GM10248 (cell line): Measurements from ENCODE around the gene MLLT10.
"Not testable (repeated sequence)": the region's sequence is repeated elsewhere in the genome, so short reads cannot be mapped to it uniquely, and the experiment has no call there.

Experiments used
- CTCF ChIA-PET: fragments of 300-600 bp; sonication (Branson Sonifier 250); formaldehyde crosslinking; extraction: SDS; loops from one replicate; lab custom pipeline; 2021; ENCODE audit warnings: antibody characterized with exemption; lab: Yijun Ruan, JAX
- POLR2A ChIA-PET: fragments of 350-650 bp; sonication (Branson Sonifier 250); formaldehyde crosslinking; extraction: SDS; loops from one replicate; lab custom pipeline; 2020; ENCODE audit warnings: antibody characterized with exemption; lab: Yijun Ruan, JAX
- DNase-seq: peaks from one replicate; pipeline ENCODE4 v3.0.0; 2012; ENCODE audit errors: extremely low spot score
- CTCF ChIP-seq: IDR thresholded peaks from 2 replicates; pipeline ENCODE4 v1.5.1; 2012; ENCODE audit warnings: mild to moderate bottlenecking, low read depth; ENCODE audit errors: extremely low read depth, missing control alignments, control extremely low read depth

The MLLT10 gene

GRCh38 chr10:21536874-21537273 lies 2.8 kb downstream of the MLLT10 start:
- DNase-seq, result no peak
- POLR2A ChIA-PET, result no interaction called here
- CTCF ChIA-PET, result interaction anchor here (1.3 to 1.4 kb wide), 5 partner anchors 11 to 41 kb away, joined by 3 to 7 read pairs (median 4); no protein-coding TSS in a partner anchor
- TF ChIP-seq CTCF, result no peak

DNA sequence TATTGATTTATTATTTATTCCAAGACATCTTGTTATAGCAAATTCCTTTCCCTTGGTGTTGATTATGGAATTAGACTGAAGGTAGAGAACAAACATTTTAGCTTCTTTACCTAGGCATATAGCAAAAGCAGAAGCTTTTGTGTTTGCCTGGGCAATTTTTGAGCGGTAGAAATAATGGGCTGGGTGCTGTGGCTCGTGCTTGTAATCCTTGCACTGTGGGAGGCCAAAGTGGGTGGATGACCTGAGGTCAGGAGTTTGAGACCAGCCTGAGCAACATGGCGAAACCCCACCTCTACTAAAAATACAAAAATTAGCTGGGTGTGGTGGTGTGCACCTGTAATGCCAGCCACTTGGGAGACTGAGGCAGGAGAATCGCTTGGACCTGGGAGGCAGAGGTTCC lies 6.7 kb downstream of the MLLT10 start:
- CTCF ChIA-PET, result interaction anchor here (1.3 to 2.2 kb wide), 3 partner anchors 10 to 413 kb away, joined by 4 to 8 read pairs (median 4); no protein-coding TSS in a partner anchor
- POLR2A ChIA-PET, DNase-seq: not testable (repeated sequence)

- POLR2A ChIA-PET, result no interaction called here
- CTCF ChIA-PET, result interaction anchor here (1.4 kb wide), 1 partner anchor 10 kb away, joined by 4 read pairs; no protein-coding TSS in a partner anchor
- TF ChIP-seq CTCF, result no peak
- no peak for DNase-seq
These were observed 13.2 kb downstream of the MLLT10 start for GRCh38 chr10:21547246-21547645.

- no peak for DNase-seq
- CTCF ChIA-PET, result no interaction called here
- POLR2A ChIA-PET, result no interaction called here
- no peak for TF ChIP-seq CTCF
These were observed 18.6 kb downstream of the MLLT10 start for GRCh38 chr10:21552638-21553037.

- no peak for DNase-seq
- CTCF ChIA-PET, result interaction anchor here (1.0 kb wide), 1 partner anchor 19 kb away, joined by 3 read pairs; no protein-coding TSS in a partner anchor
- POLR2A ChIA-PET, result no interaction called here
- no peak for TF ChIP-seq CTCF
These were observed 22.5 kb downstream of the MLLT10 start for GRCh38 chr10:21556527-21556926.

DNA sequence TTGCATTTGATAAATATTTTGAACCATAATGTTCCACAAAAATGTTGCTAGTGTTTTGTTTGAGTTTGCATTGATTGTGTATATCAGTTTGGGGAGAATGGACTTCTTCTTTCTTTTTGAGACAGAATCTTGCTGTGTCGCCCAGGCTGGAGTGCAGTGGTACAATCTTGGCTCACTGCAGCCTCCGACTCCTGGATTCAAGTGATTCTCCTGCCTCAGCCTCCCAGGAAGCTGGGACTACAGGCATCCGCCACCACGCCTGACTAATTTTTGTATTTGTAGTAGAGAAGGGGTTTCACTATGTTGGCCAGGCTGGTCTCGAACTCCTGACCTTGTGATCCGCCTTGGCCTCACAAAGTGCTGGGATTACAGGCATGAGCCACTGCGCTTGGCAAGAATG lies 25.0 kb downstream of the MLLT10 start:
- DNase-seq, POLR2A ChIA-PET: not testable (repeated sequence)
- CTCF ChIA-PET, result interaction anchor here (1.1 to 2.1 kb wide), 3 partner anchors 9 to 22 kb away, joined by 4 to 6 read pairs (median 5); no protein-coding TSS in a partner anchor

DNA sequence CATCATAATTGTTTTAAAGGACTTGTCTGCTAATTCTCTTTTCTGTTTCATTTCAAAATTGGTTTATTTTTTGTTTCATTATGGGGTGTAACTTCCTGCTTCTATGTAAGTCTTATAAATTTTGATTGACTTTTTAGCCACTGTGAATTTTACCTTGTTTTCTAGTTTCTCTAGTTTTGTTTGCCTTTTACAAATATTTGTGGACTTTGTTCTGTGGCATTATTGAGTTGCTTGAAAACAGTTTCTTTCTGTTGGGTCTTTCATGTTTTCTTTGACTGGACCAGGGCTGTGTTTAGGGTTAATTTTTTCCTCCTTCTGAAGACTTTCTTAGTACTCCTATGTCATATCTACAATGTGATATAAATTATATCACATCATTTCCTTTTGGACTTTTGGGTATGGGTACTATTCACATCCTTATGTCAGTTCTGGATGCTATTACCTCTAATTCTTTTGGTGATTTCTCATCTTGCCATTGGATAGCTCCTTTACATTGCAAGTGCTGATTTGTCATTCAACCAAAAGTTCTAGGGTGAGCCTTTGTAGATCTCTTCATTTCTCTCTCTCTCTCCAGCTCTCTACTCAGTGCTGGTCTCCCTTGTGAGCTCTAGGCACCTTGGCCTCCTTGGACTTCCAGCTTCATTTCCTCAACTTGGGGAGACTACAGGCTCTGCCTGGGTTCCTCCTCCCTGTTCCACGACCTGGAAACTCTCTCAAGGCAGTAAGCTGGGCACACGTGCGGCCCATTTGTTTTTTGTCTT lies 36.9 kb downstream of the MLLT10 start:
- no peak for DNase-seq
- ChIA-PET POLR2A (no interaction called here), CTCF (interaction anchor here (1.2 kb wide), 1 partner anchor 12 kb away, joined by 6 read pairs; no protein-coding TSS in a partner anchor)
- no peak for TF ChIP-seq CTCF
